Spleen (tissue), 7 donors: Measurements from ENCODE around the gene MAP1LC3B2.
"Not testable (repeated sequence)": the region's sequence is repeated elsewhere in the genome, so short reads cannot be mapped to it uniquely, and the experiment has no call there.

Experiments
- POLR2AphosphoS5 ChIP-seq, 3 donors: sonication (generic); formaldehyde crosslinking; IDR thresholded peaks; one replicate each; pipeline ENCODE4 v1.5.1; 2017; ENCODE audit warnings: antibody characterized with exemption in 3 of 3
- TF ChIP-seq, protein P1 (sequence below), 11 experiments: fragments of 200-600 bp in 7 of 11; fragments of 450-650 bp in 4 of 11; sonication (generic) in 4 of 11; IDR thresholded peaks in 8 of 11; conservative IDR thresholded peaks in 3 of 11; 1 replicate in 7 of 11; 2 replicates in 4 of 11; pipeline versions ENCODE4 v1.4.0 to v1.8.0; 2016 to 2021; ENCODE audit warnings: antibody characterized with exemption in 11 of 11, inconsistent platforms in 4 of 11, mild to moderate bottlenecking in 1 of 11
- donor health status: DM: no; HTN: no; CAD: no; lungs with moderate emphysema.
- donor health status: DM: no; HTN: no; CAD: no.
- donor health status: DM: no; HTN: no; CAD: no.

DNA sequence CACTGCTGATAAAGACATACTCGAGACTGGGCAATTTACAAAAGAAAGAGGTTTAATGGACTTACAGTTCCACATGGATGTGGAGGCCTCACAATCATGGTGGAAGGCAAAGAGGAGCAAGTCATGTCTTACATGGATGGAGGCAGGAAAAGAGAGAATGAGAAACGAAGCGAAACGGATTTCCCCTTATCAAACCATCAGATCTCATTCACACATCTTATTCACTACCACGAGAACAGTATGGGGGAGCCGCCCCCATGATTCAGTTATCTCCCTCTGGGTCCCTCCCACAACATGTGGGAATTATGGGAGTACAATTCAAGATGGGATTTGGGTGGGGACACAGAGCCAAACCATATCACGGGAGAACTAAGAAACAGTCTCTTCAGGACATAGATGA is 6.0 kb downstream of the MAP1LC3B2 start:
- TF ChIP-seq, protein P1, sequence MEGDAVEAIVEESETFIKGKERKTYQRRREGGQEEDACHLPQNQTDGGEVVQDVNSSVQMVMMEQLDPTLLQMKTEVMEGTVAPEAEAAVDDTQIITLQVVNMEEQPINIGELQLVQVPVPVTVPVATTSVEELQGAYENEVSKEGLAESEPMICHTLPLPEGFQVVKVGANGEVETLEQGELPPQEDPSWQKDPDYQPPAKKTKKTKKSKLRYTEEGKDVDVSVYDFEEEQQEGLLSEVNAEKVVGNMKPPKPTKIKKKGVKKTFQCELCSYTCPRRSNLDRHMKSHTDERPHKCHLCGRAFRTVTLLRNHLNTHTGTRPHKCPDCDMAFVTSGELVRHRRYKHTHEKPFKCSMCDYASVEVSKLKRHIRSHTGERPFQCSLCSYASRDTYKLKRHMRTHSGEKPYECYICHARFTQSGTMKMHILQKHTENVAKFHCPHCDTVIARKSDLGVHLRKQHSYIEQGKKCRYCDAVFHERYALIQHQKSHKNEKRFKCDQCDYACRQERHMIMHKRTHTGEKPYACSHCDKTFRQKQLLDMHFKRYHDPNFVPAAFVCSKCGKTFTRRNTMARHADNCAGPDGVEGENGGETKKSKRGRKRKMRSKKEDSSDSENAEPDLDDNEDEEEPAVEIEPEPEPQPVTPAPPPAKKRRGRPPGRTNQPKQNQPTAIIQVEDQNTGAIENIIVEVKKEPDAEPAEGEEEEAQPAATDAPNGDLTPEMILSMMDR (IDR thresholded peaks at IDR 0.05 in 8 of 11, conservative IDR thresholded peaks at IDR 0.05 in 3 of 11), result not testable (repeated sequence)
- TF ChIP-seq POLR2AphosphoS5 (IDR thresholded peaks at IDR 0.05), result not testable (repeated sequence)
